LHCN-M2 (cell line): ENCODE measurements around the gene PDZRN3. TPM values are rescaled to one million over a fixed set of nuclear protein-coding genes. Genes with fewer than 3 reads are reported as not detected.
A peak's percentile ranks its signal among the peaks of the same experiment; 100 is the strongest.

ENCODE experiments used
- DNase-seq: peaks from one replicate; pipeline ENCODE4 v3.0.0-alpha.2; 2012; ENCODE audit warnings: low read depth
- total RNA-seq: library from RNA; depleted of rRNA; stranded (reverse); fragments of >200 nt; gene quantifications from 2 replicates; pipeline ENCODE4 v1.2.3, GENCODE V29; 2014

PDZRN3 gene
- total RNA-seq, 1 experiment from 2014 or later, result 6.7 TPM

DNA sequence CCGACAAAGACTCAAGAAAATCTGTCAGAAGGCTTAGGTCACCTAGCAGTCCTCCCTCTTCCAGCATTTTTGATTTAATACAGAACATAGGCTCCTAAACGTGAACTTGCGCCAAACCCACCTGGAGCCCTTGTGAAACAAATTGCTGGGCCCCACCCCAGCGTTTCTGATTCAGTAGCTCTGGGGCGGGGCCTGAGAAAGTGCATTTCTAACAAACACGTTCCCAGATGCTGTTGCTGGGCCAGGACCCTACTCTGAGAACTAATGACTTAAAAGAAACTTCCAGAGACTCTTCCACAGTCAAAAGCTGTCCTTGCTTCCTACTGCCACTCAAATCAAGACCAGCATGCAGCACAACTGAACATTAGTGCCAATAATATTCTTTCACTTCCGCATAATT lies 198.1 kb downstream of the PDZRN3 start:
- no peak for DNase-seq

- DNase-seq, result no peak
Measured at GRCh38 chr3:73423116-73423515, 201.6 kb downstream of the PDZRN3 start.

- no peak for DNase-seq
Measured at GRCh38 chr3:73422571-73422970, 202.2 kb downstream of the PDZRN3 start.

DNA sequence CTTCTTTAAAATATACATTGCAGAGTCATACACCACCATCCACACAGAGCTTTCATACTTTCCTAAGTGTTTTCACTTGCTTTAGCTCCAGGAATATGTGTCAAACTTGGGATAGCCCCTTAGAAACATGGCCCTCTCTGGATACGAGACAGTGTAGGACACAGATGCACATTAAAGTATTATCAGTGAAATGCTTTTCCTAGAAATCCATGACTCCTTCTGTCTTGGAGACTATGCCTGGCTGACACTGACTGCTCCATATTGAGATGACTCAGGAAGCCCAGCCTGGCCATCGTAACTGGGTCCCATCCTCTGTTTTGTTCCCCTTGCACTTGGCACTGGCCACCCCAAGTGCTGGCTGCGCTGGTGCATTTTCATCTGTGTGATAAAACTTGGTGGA lies 204.8 kb downstream of the PDZRN3 start:
- DNase-seq, result no peak

GRCh38 chr3:73419179-73419803 lies 205.4 kb downstream of the PDZRN3 start:
- DNase-seq, result peak; percentile 16

DNA sequence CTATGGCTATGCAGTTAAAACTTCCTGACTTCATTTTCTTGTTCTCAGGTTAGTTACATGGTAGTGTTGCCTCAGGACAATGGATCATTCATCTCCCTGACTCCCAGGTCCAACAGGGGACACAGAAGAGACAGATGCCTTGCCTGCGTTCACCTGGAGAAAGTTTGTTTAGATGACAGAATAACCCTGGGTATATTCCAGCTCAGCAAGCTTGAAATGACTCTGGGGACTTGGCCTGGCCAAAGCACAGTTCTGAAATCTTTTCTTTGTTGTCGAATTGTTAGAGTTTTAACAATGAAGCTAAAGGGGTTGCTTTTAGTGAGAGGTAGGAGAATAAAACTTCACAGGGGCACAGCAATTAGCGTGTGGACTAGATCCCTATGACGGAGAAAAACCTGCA lies 206.1 kb downstream of the PDZRN3 start:
- no peak for DNase-seq

GRCh38 chr3:73415118-73415517 lies 209.6 kb downstream of the PDZRN3 start:
- no peak for DNase-seq

DNA sequence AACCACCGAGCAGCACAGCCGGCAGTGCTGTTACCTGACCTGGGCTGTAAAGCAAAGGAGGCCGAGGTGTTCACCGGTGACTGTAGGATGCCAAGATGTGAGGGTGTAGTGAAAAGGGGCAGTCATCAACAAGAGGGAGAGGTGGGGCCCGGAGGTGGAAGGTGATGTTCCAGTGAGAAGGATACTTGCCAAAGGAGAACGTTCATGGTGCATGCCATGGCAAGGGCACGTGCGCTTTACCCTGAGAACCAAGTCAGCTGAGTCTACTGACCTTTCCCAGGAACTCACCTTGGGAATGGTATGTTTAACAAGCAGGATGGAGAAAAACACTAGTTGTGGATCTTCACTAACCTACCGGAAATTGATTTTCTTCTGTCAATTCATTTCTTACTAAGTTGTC lies 211.1 kb downstream of the PDZRN3 start:
- DNase-seq, result no peak

GRCh38 chr3:73411993-73412392 lies 212.7 kb downstream of the PDZRN3 start:
- no peak for DNase-seq

- DNase-seq, result no peak
Measured at GRCh38 chr3:73411545-73411944, 213.2 kb downstream of the PDZRN3 start.

GRCh38 chr3:73409138-73409763 lies 215.5 kb downstream of the PDZRN3 start:
- peak; percentile 64 for DNase-seq

GRCh38 chr3:73408634-73409033 lies 216.1 kb downstream of the PDZRN3 start:
- DNase-seq, result no peak

- DNase-seq, result no peak
Measured at GRCh38 chr3:73407577-73407976, 217.2 kb downstream of the PDZRN3 start.

DNA sequence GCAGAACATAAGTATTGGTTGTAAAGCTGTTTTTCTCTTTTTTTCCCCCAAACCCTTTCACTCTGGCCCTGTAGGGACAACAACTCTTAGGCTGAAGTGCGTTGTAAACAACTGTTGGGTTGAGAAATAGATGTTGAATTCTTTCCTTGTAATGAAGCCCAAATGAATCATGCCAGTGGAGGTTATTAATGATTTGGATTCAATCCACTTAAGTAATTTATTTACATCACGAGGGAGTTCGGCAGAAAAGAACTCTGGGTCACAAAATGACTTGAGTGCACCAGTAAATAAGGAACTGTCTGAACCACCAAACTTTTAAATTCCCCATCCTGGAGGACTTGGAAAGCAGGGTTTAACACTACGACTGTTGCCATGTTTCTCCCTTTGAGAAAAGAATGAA lies 218.9 kb downstream of the PDZRN3 start:
- DNase-seq, result peak; percentile 7

DNA sequence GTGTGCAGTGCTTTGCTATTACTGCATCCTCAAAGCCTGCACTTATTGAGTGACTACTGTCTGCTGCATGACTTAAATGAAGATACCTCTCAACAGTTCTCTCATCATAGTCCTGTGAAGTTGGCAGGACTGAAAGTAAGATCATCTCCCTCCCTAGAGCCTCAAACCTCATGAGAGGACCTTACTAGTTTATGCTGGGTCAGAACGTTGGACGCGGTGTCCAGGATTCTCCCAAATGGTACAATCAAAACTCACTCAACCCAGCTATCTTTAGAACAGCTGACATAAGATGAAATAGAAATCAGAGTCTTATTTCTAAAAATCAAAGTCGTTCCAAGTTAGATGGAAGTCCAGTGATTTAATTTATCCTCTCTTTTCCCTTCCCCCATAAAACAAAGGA lies 219.7 kb downstream of the PDZRN3 start:
- DNase-seq, result no peak

DNA sequence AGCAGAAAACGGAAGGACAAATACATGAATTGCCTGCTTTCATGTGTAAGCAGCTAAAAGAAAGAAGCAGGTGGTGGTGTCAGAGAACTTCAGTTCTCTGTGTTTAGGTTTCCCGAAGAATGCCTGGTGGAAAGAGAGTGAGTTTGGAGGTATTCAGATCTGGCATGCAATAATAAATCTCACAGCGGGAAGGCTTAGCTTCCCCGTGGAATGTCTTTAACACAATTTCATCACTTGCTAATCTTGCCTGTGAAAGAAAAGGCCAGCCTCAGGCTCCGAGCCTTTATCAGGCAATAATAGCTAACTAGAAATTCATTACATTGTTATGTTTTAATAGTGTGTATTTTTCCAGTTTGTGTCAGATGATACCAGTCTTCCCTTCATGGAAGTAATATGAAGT lies 220.3 kb downstream of the PDZRN3 start:
- DNase-seq, result no peak

DNA sequence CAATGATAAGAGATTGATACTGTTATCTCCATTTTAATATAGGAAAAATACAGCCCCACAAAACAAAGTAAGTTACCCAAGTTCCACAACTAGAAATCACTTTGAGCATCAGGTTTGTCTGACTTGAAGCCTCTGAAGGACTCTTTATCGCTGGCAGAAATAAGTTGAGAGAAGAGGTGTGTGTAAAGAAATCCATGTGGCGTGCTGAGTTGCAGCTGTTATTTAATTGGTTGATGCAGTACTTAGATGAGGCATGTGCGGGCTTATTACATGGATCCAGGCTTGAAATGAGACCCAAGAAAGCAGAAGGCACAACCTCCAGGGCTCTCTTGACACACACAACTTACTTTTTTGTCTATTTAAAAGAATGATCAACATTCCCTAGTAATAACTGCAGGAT lies 221.3 kb downstream of the PDZRN3 start:
- DNase-seq, result no peak

DNA sequence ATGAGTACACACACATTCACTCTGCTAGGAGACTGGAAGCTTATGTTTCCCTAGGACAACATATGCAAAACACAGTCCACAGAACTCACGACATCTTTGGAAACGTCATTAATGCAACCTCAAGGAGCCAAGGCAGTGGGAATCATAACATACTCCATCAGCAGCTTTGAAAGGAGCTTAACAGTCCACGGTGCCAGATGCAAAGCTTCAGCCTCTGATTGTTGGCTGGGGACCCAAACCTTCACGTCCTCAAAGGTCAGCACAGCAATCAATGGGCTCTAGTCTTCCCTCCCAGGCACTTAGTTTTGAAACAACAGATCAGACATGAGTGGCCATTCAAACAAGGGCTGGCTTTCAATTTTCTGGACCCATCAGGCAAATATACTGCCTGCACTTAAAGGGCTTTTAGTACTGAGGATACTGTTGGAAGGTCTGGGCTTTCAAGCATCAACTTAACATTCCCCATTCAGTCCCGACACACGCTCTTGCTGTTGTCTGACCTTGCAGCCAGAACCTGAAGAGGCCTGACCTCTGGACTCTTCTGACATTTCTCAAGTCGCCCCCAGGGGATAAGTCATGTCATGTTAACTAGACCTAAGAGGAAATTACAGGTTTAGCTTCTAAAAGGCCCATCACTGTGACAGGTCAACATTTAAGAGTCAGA lies 223.0 kb downstream of the PDZRN3 start:
- no peak for DNase-seq

- DNase-seq, result no peak
Measured at GRCh38 chr3:73401059-73401458, 223.7 kb downstream of the PDZRN3 start.

GRCh38 chr3:73399666-73400253 lies 225.0 kb downstream of the PDZRN3 start:
- no peak for DNase-seq

DNA sequence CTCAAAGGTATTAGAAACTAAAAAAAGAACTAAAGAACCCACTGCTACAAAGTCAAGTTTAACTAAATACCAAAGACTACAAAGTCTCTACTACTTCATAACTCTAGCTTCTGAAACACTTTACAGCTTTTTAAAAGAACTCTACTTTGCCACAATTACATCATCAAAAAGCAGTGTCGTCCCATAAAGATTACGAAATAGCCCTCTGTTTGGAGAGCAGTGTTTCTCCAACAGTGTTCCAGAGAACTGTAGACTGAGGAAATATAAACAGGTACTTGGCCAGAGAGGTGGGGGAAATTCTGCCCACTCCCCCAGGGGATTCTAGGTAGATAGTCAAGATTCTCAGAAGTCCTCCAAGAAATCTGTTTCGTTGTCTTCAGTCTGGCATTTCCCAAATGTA lies 225.6 kb downstream of the PDZRN3 start:
- DNase-seq, result peak; percentile 14

- DNase-seq, result no peak
Measured at GRCh38 chr3:73398084-73398483, 226.7 kb downstream of the PDZRN3 start.

DNA sequence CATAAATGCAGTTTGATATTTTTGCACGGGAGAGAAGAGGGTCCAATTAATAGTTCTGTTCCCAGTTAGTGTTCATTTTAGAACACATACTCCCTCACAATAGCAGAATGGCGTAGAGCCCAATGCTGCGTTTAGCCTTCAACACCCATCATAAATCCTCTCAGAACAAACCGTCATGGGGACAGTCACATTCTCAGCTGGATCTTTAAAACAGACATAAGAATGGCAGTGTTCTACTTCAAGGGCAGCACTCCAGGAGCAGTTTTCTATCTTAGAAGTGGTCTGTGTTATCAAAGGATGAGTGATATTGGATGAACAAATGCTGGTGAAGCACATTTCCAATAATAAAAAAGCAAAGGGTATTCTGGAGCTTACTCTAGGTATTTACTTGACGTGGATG lies 230.5 kb downstream of the PDZRN3 start:
- no peak for DNase-seq
